Liver (tissue), 9 donors: ENCODE data around the gene ITIH1. TPM values are rescaled to one million over a fixed set of nuclear protein-coding genes. Genes with fewer than 3 reads are reported as not detected.

ENCODE experiments used
- DNase-seq: peaks from one replicate; pipeline ENCODE4 v3.0.0-alpha.2; 2017; ENCODE audit warnings: low spot score
- H3K27ac ChIP-seq, 2 donors: one replicate each; pipeline ENCODE4 v1.7.0; 2013; ENCODE audit warnings: inconsistent platforms in 2 of 2, low read length in 2 of 2, control low read depth in 1 of 2, low read depth in 1 of 2, mild to moderate bottlenecking in 1 of 2
- H3K27me3 ChIP-seq, 4 donors: one replicate each; pipeline versions ENCODE4 v1.6.1 to v1.7.0; 2013; ENCODE audit warnings: low read length in 3 of 4, inconsistent platforms in 1 of 4, mild to moderate bottlenecking in 1 of 4, moderate library complexity in 1 of 4; ENCODE audit not compliant: control insufficient read depth in 4 of 4, insufficient read depth in 4 of 4
- H3K36me3 ChIP-seq, 4 donors: one replicate each; pipeline versions ENCODE4 v1.6.1 to v1.7.0; 2013; ENCODE audit warnings: low read length in 3 of 4, mild to moderate bottlenecking in 3 of 4, low read depth in 1 of 4, moderate library complexity in 1 of 4; ENCODE audit not compliant: control insufficient read depth in 4 of 4, insufficient read depth in 3 of 4
- H3K4me1 ChIP-seq, 4 donors: one replicate each; pipeline versions ENCODE4 v1.6.1 to v1.7.0; 2013; ENCODE audit warnings: low read length in 3 of 4, mild to moderate bottlenecking in 3 of 4, moderate library complexity in 1 of 4; ENCODE audit not compliant: control insufficient read depth in 4 of 4, insufficient read depth in 4 of 4
- H3K4me3 ChIP-seq, 3 donors: one replicate each; pipeline versions ENCODE4 v1.6.1 to v1.7.0; 2013; ENCODE audit warnings: low read length in 3 of 3, control low read depth in 1 of 3, low read depth in 1 of 3, mild to moderate bottlenecking in 1 of 3
- H3K9ac ChIP-seq, 2 donors: one replicate each; pipeline ENCODE4 v1.7.0; 2013; ENCODE audit warnings: low read length in 2 of 2, mild to moderate bottlenecking in 2 of 2, moderate library complexity in 2 of 2, control low read depth in 1 of 2, low read depth in 1 of 2
- H3K9me3 ChIP-seq, 4 donors: one replicate each; pipeline versions ENCODE4 v1.6.1 to v1.7.0; 2013; ENCODE audit warnings: low read length in 3 of 4; ENCODE audit not compliant: control insufficient read depth in 4 of 4
- EGR1 ChIP-seq, 2 donors: IDR thresholded peaks; 2 replicates each; pipeline ENCODE4 v1.6.1; 2016 to 2018; ENCODE audit warnings: antibody characterized with exemption in 2 of 2, low read depth in 2 of 2
- FOXA1 ChIP-seq: IDR thresholded peaks from 2 replicates; pipeline ENCODE4 v1.6.1; 2016; ENCODE audit warnings: antibody characterized with exemption
- FOXA2 ChIP-seq: IDR thresholded peaks from 2 replicates; pipeline ENCODE4 v1.6.1; 2016; ENCODE audit warnings: antibody characterized with exemption
- GABPA ChIP-seq, 2 donors: IDR thresholded peaks in 1 of 2; conservative IDR thresholded peaks in 1 of 2; 2 replicates each; pipeline ENCODE4 v1.6.1; 2016; ENCODE audit warnings: antibody characterized with exemption in 2 of 2, mild to moderate bottlenecking in 1 of 2, moderate library complexity in 1 of 2
- HNF4A ChIP-seq, 2 donors: conservative IDR thresholded peaks; 2 replicates each; pipeline ENCODE4 v1.6.1; 2016; ENCODE audit warnings: antibody characterized with exemption in 2 of 2, mild to moderate bottlenecking in 2 of 2
- HNF4G ChIP-seq: IDR thresholded peaks from 2 replicates; pipeline ENCODE4 v1.6.1; 2016; ENCODE audit warnings: antibody characterized with exemption
- JUND ChIP-seq, 2 donors: IDR thresholded peaks; 2 replicates each; pipeline ENCODE4 v1.6.1; 2016; ENCODE audit warnings: antibody characterized with exemption in 2 of 2
- NR2F2 ChIP-seq: IDR thresholded peaks from 2 replicates; pipeline ENCODE4 v1.6.1; 2016; ENCODE audit warnings: antibody characterized with exemption
- RAD21 ChIP-seq, 2 donors: IDR thresholded peaks; 2 replicates each; pipeline ENCODE4 v1.6.1; 2016; ENCODE audit warnings: antibody characterized with exemption in 2 of 2, mild to moderate bottlenecking in 2 of 2
- RXRA ChIP-seq, 2 donors: IDR thresholded peaks; 2 replicates each; pipeline ENCODE4 v1.6.1; 2017 to 2018; ENCODE audit warnings: antibody characterized with exemption in 2 of 2, mild to moderate bottlenecking in 1 of 2
- SP1 ChIP-seq: IDR thresholded peaks from 2 replicates; pipeline ENCODE4 v1.6.1; 2018; ENCODE audit warnings: antibody characterized with exemption, mild to moderate bottlenecking
- TAF1 ChIP-seq: conservative IDR thresholded peaks from 2 replicates; pipeline ENCODE4 v1.6.1; 2016; ENCODE audit warnings: antibody characterized with exemption, mild to moderate bottlenecking
- YY1 ChIP-seq: IDR thresholded peaks from 2 replicates; pipeline ENCODE4 v1.6.1; 2016; ENCODE audit warnings: antibody characterized with exemption, mild to moderate bottlenecking
- WGBS: extraction: QIAGEN DNeasy Blood & Tissue Kit; methylation state at CpG from one replicate; pipeline ENCODE4 v1.1.7; 2013; 5-methylcytosine and 5-hydroxymethylcytosine counted together
- polyA plus RNA-seq, 2 donors: library from polyadenylated mRNA; stranded (reverse) in 1 of 2; unstranded in 1 of 2; fragments of 200-250 nt in 1 of 2; fragments of >200 nt in 1 of 2; fragmentation: Nextera tagmentation in 1 of 2; extraction: Ambion mirVana in 1 of 2; gene quantifications; one replicate each; pipeline versions ENCODE4 v1.2.1 to v1.2.3, GENCODE V29; 2013 to 2015
- total RNA-seq, 2 donors: library from RNA; depleted of rRNA; stranded (reverse); fragments of >200 nt; gene quantifications; one replicate each; pipeline ENCODE4 v1.2.3, GENCODE V29; 2014
- TF ChIP-seq, protein P1 (sequence below): IDR thresholded peaks from 2 replicates; pipeline ENCODE4 v1.6.1; 2016; ENCODE audit warnings: antibody characterized with exemption
- TF ChIP-seq, protein P2 (sequence below): IDR thresholded peaks from 2 replicates; pipeline ENCODE4 v1.6.1; 2016; ENCODE audit warnings: antibody characterized with exemption
- TF ChIP-seq, protein P3 (sequence below): fragments of 150-350 bp; IDR thresholded peaks from 2 replicates; pipeline ENCODE4 v1.5.1; 2017; ENCODE audit warnings: improper control_type of control experiment, low read depth, low read length; ENCODE audit not compliant: missing input control
- TF ChIP-seq, protein P4 (sequence below): IDR thresholded peaks from 2 replicates; pipeline ENCODE4 v1.6.1; 2016; ENCODE audit warnings: antibody characterized with exemption
- TF ChIP-seq, protein P5 (sequence below): IDR thresholded peaks from 2 replicates; pipeline ENCODE4 v1.6.1; 2016; ENCODE audit warnings: antibody characterized with exemption, mild to moderate bottlenecking
- donor health status: healthy.
- donor health status: healthy.
- donor health status: healthy.
- donor health status: healthy.
- donor health status: healthy.

ITIH1 gene
- total and polyA plus RNA-seq, 4 donors, result 1,022 to 1,400 (median 1,242) TPM

DNA sequence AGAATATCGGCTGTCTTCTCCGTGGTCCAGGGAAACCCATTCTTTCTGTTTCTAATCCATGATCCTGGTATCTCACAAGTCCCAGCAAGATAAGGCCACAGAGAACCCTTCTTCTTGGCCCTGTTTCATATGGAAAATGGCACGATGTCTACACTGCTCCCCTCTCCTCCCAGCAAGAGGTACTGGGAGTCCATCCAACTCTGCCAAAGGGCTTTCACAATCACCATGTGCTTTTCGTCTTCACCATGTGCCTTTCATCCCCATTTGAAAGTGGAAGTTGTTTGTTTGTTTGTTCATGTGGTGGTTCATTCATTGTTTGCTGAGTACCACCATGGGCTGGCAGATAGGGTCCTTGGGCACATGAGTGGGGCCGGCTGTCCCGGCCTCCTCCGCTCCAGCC lies 22.7 kb downstream of the ITIH1 start (continued):
- TF ChIP-seq FOXA1 (no peak), YY1 (peak; percentile 35)

DNA sequence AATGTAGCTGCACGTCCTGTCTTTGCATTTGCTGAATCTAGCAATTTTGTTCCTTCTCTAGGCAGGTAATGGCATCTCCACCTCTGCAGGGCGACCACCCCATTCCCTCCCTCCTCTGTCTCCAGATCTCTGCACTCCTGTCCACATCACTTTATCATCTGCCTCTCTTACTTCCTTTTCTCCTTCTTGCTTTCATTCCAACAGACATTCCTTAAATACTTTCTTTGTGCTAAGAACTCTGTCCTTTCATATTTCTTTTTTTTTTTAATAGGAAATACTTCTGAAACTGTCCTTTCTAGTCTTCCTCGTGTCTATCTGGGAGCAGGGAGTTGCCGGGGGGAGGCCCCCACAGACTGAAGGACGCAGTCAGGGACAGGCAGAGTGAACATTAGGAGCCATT lies 24.4 kb downstream of the ITIH1 start:
- WGBS, result 80% methylated on average over 5 of the region's 5 CpGs
- TF ChIP-seq FOXA2 (no peak), SP1 (no peak), TAF1 (no peak), JUND (IDR thresholded peaks at IDR 0.05) (no peak), HNF4G (no peak), RXRA (IDR thresholded peaks at IDR 0.05) (no peak), HNF4A (conservative IDR thresholded peaks at IDR 0.05) (no peak), NR2F2 (no peak)
- TF ChIP-seq, protein P1, sequence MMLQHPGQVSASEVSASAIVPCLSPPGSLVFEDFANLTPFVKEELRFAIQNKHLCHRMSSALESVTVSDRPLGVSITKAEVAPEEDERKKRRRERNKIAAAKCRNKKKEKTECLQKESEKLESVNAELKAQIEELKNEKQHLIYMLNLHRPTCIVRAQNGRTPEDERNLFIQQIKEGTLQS, result no peak
- TF ChIP-seq, protein P2, sequence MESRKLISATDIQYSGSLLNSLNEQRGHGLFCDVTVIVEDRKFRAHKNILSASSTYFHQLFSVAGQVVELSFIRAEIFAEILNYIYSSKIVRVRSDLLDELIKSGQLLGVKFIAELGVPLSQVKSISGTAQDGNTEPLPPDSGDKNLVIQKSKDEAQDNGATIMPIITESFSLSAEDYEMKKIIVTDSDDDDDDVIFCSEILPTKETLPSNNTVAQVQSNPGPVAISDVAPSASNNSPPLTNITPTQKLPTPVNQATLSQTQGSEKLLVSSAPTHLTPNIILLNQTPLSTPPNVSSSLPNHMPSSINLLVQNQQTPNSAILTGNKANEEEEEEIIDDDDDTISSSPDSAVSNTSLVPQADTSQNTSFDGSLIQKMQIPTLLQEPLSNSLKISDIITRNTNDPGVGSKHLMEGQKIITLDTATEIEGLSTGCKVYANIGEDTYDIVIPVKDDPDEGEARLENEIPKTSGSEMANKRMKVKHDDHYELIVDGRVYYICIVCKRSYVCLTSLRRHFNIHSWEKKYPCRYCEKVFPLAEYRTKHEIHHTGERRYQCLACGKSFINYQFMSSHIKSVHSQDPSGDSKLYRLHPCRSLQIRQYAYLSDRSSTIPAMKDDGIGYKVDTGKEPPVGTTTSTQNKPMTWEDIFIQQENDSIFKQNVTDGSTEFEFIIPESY, result no peak
- TF ChIP-seq, protein P3, sequence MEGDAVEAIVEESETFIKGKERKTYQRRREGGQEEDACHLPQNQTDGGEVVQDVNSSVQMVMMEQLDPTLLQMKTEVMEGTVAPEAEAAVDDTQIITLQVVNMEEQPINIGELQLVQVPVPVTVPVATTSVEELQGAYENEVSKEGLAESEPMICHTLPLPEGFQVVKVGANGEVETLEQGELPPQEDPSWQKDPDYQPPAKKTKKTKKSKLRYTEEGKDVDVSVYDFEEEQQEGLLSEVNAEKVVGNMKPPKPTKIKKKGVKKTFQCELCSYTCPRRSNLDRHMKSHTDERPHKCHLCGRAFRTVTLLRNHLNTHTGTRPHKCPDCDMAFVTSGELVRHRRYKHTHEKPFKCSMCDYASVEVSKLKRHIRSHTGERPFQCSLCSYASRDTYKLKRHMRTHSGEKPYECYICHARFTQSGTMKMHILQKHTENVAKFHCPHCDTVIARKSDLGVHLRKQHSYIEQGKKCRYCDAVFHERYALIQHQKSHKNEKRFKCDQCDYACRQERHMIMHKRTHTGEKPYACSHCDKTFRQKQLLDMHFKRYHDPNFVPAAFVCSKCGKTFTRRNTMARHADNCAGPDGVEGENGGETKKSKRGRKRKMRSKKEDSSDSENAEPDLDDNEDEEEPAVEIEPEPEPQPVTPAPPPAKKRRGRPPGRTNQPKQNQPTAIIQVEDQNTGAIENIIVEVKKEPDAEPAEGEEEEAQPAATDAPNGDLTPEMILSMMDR, result no peak
- no peak for DNase-seq

DNA sequence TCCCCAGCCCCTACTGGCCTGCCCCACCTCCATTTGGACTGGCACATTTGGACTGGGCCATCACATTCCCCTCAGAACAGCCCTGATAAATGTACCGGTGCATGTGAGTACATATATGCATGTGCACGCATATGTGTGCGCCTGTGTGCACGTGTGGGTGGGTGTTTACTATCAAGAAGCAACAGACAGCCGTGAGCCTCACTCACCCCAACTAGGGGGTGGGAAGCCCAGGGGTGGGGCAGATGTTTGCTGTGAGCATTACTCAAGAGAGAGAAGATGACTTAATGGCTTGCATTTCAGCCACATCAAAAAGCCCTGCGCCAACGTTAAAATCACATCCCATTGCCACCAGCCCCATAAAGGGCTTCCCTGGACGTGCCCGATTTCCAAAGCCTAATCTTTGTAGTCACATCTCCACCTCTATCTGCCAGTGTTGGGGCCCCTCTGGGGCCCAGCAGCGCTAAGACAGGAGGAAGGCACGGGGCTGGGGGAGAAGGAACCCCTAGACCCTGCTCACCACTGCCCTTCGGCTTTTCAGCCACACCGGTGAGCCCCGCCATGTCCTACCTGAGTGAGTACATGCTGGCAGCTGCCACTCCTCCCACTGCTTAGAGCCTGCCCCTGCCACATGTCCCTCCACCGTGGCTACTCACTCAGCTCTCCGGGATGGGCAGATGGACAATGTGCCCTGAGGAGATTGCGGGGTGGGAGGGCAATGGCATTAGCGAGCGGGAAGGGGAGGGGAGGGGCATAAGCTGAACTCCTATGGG lies 28.1 kb downstream of the ITIH1 start:
- Histone ChIP-seq H3K27me3 (no peaks in the 10 kb centered on the region), H3K4me1 (peaks cover 0 to 11% (median 3%) of the 10 kb centered on the region in 4 donors), H3K4me3 (no peak overlapping the region), H3K9ac (no peak overlapping the region), H3K27ac (no peak overlapping the region), H3K9me3 (no peaks in the 10 kb centered on the region), H3K36me3 (peaks cover 32 to 85% (median 66%) of the 10 kb centered on the region in 4 donors)
- 87% methylated on average over 19 of the region's 19 CpGs for WGBS
- no peak for DNase-seq
- TF ChIP-seq JUND (IDR thresholded peaks at IDR 0.05) (no peak), HNF4A (conservative IDR thresholded peaks at IDR 0.05) (no peak), SP1 (no peak), RAD21 (IDR thresholded peaks at IDR 0.05) (no peak), HNF4G (no peak), FOXA1 (no peak), GABPA (IDR thresholded peaks at IDR 0.05 in 1 of 2, conservative IDR thresholded peaks at IDR 0.05 in 1 of 2) (no peak), FOXA2 (no peak), NR2F2 (no peak), RXRA (IDR thresholded peaks at IDR 0.05) (no peak), TAF1 (no peak), YY1 (no peak), EGR1 (IDR thresholded peaks at IDR 0.05; ENCODE audit: low read depth in 2 of 2) (no peak)
- TF ChIP-seq, protein P4, sequence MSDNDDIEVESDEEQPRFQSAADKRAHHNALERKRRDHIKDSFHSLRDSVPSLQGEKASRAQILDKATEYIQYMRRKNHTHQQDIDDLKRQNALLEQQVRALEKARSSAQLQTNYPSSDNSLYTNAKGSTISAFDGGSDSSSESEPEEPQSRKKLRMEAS, result no peak
- TF ChIP-seq, protein P3, result no peak
- TF ChIP-seq, protein P5, sequence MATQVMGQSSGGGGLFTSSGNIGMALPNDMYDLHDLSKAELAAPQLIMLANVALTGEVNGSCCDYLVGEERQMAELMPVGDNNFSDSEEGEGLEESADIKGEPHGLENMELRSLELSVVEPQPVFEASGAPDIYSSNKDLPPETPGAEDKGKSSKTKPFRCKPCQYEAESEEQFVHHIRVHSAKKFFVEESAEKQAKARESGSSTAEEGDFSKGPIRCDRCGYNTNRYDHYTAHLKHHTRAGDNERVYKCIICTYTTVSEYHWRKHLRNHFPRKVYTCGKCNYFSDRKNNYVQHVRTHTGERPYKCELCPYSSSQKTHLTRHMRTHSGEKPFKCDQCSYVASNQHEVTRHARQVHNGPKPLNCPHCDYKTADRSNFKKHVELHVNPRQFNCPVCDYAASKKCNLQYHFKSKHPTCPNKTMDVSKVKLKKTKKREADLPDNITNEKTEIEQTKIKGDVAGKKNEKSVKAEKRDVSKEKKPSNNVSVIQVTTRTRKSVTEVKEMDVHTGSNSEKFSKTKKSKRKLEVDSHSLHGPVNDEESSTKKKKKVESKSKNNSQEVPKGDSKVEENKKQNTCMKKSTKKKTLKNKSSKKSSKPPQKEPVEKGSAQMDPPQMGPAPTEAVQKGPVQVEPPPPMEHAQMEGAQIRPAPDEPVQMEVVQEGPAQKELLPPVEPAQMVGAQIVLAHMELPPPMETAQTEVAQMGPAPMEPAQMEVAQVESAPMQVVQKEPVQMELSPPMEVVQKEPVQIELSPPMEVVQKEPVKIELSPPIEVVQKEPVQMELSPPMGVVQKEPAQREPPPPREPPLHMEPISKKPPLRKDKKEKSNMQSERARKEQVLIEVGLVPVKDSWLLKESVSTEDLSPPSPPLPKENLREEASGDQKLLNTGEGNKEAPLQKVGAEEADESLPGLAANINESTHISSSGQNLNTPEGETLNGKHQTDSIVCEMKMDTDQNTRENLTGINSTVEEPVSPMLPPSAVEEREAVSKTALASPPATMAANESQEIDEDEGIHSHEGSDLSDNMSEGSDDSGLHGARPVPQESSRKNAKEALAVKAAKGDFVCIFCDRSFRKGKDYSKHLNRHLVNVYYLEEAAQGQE, result no peak
- TF ChIP-seq, protein P1, result no peak

More for the DNA sequence above, 24.4 kb downstream of the ITIH1 start:
- H3K27me3 ChIP-seq, result no peaks in the 10 kb centered on the region
- H3K36me3 ChIP-seq, result peaks cover 35 to 90% (median 69%) of the 10 kb centered on the region in 4 donors
- H3K27ac ChIP-seq, result no peak overlapping the region
- no peak overlapping the region for H3K4me3 ChIP-seq
- no peak overlapping the region for H3K9ac ChIP-seq
- no peaks in the 10 kb centered on the region for H3K9me3 ChIP-seq
- peaks cover 15 to 37% (median 31%) of the 10 kb centered on the region in 4 donors for H3K4me1 ChIP-seq
